Cortex of kidney (tissue), 1 donor: ENCODE data around the gene IPO9.

Experiments
- DNase-seq: peaks from one replicate; lab custom pipeline; 2025; lab: John Stamatoyannopoulos, UW

Gene IPO9

GRCh38 chr1:201905234-201905890, 76.4 kb downstream of the IPO9 start:
- DNase-seq, result no peak

GRCh38 chr1:201906336-201906735, 77.4 kb downstream of the IPO9 start:
- DNase-seq, result no peak

GRCh38 chr1:201907621-201908020, 78.7 kb downstream of the IPO9 start:
- no peak for DNase-seq

GRCh38 chr1:201911826-201912571, 83.0 kb downstream of the IPO9 start:
- no peak for DNase-seq

GRCh38 chr1:201912832-201913231, 83.9 kb downstream of the IPO9 start:
- no peak for DNase-seq

GRCh38 chr1:201914456-201915235, 85.7 kb downstream of the IPO9 start:
- DNase-seq, result no peak

- no peak for DNase-seq
Observed at GRCh38 chr1:201916649-201917249, 87.8 kb downstream of the IPO9 start.

- no peak for DNase-seq
Observed at GRCh38 chr1:201917362-201918033, 88.5 kb downstream of the IPO9 start.

GRCh38 chr1:201918343-201918742, 89.4 kb downstream of the IPO9 start:
- DNase-seq, result no peak

- no peak for DNase-seq
Observed at GRCh38 chr1:201921952-201922558, 93.1 kb downstream of the IPO9 start.

- DNase-seq, result no peak
Observed at GRCh38 chr1:201925301-201925567, 96.3 kb downstream of the IPO9 start.

- no peak for DNase-seq
Observed at GRCh38 chr1:201925981-201926645, 97.2 kb downstream of the IPO9 start.

- no peak for DNase-seq
Observed at GRCh38 chr1:201928266-201928665, 99.3 kb downstream of the IPO9 start.

- no peak for DNase-seq
Observed at GRCh38 chr1:201930137-201930536, 101.2 kb downstream of the IPO9 start.

- DNase-seq, result no peak
Observed at GRCh38 chr1:201930803-201931202, 101.8 kb downstream of the IPO9 start.
